ENCODE results near the gene ADAT2.
"Not testable (repeated sequence)": the region's sequence is repeated elsewhere in the genome, so short reads cannot be mapped to it uniquely, and the experiment has no call there.

The ADAT2 gene

DNA sequence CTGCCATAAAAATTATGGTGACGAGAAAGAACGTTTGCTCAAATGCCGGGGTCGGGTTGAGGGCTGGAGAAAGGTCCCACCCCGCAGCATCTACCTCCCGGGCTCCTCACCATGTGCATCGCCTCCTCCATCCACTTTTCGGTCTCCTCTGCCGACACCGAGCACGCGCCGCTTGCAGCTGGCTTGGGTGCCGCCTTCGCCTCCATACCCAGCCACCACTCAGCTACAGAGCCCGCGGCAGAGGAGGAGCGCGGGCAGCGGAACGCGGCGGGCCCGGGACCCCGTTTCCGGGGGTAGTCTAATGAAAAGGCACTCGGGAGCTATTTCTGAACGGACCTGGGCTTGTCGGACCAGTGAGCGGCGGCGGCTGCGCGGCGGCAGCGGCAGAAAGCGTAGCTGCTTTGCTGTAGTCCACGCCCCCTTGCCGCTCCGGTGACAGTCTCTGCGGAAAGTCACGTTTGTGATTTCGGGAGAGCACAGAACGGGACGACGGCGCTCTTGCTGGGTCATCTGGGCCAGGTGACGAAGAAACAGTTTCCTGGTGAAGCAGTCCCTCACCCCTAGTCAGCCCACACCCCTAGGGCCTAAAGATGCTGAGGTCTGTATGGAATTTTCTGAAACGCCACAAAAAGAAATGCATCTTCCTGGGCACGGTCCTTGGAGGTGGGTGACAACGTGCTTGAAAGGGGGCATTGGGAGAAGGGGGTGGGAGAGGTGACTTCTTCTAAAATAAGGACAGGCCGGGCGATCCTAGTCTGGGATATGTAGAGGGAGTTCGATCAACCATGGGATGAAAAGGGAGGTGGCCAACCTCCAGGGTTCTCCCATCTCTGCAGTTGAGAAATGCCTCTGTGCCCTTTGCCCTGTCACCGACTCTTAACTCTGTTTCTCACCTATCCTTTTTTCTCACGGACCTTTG, at the start of gene ADAT2, which contains the start of gene PEX3:
ADAT2 (minus strand) TSS at position 243 of the 919 bp plus-strand sequence; CDS start at position 206, 37 bp downstream.
PEX3 (plus strand) TSS at position 353 of the 919 bp plus-strand sequence; CDS start at position 591, 238 bp downstream.
- peak; percentile 96 for DNase-seq

DNA sequence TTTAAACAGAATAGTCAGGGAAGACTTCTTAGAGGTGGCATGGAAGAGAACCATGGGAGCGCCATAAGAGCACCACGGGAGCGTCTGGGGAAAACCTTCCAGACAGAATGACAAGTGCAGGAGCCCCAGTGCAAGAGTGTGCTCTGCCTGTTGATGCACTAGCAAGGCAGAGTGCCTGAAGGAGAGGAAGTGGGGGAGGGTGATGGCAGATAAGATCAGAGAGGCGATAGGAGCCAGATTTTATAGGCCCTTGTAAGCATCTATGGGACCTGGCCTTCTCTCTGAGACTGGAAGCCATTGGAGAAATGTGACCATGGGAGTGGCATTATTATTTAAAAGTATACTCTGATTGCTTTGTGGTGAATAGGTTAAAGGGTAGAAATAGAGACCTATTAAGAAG, 47.9 kb upstream of the ADAT2 start:
- no peak for DNase-seq

DNA sequence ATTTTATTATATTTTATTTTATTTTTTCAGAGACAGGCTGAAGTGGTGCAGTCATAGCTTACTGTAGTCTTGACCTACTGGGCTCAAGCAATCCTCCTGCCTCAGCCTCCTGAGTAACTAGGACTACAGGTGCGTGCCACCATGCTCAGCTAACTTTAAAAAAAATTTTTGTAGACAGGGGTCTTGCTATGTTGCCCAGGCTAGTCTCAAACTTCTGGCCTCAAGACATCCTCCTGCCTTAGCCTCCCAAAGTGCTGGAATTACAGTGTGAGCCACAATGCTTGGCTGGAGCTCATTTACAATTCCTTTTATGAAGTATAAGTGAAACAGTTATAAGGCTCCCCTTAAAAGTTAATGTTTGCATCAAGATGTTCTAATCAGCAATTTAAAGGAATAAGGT, 46.5 kb upstream of the ADAT2 start:
- DNase-seq, result no peak

DNA sequence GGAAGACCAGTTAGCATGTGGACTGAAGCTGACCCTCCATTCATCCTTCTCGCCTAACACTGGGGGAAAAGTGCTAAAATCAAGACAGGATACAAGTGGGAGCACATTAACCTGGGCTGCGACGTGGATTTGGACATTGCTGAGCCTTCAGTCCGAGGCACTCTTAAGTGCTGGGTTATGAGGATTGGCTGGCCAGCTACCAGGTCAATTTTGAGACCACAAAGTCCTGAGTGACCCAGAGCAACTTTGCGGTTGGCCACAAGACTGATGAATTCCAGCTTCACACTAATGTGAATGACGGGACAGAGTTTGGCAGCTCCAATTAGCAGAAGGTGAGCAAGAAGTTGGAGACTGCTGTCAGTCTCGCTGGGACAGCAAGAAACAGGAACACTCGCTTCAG, 40.3 kb upstream of the ADAT2 start:
- DNase-seq, result no peak

DNA sequence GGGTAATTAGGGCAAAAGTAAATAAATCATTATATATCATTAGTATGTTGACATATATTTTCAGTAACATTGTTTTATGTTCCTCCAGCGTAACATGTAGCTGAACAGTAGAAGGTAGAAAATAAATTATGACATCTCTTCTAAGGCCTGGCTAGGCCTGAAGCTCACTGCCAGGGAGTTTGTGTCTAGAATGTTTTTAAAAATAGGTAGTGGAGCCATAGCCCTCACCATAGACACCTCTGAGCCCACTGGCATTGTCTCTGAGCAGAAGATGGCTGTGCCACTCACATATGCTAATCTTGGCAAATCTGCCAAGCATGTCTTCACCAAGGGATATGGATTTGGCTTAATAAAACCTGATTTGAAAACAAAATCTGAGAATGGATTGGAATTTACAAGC, 39.7 kb upstream of the ADAT2 start:
- no peak for DNase-seq

DNA sequence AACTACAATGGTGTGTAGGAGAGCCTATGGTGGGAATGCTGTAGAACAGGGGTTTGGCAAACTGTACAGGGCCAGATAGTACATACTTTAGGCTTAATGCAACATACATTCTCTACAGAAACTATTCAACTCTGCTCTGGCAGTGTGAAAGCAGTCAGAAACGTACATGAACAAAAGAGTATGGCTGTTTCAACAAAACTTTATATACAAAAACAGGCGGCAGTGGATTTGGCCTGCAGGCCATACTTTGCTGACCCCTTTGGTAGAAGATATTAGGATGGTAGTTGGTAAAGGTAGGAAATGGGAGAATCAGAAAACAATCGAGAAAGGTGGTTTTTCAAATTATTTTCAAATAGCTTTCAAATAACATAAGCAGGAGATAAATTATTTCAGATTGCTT, 36.3 kb upstream of the ADAT2 start:
- no peak for DNase-seq

DNA sequence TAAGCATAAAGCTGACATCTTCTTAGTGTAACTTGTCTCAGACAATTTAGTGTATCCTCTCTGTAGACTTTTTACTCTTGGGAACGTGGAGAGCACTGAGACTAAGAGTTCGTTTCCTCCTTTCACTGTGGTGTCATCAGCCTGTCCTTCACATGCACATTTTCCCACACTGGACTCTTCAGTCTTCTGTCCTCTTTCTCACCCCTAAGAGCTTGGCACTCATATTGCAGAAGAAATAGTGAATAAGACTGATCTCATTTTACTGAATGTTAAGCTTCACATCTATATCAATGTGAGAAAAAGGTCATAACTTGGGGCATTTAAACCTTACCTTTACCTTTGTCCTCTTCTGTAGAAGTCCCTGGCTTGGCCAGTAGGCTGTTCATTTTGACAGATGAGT, 35.5 kb upstream of the ADAT2 start:
- no peak for DNase-seq

DNA sequence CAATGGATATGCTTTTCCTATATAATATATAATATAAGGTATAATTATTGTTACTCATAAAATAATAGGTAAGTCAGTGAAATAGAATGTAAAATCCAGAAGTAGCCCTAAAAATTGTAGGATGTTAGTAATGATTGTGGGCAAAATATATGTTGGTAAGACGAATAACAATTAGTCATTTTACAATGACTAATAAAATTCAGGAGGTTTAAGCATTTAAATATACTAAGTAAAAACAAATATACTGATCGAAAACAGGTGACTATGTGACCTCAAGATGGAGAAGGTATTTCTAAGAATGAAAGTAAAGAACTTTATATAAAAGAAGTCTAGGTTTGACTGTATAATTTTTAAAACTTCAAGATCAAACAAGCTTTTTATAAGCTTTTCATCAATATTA, 32.1 kb upstream of the ADAT2 start:
- no peak for DNase-seq

DNA sequence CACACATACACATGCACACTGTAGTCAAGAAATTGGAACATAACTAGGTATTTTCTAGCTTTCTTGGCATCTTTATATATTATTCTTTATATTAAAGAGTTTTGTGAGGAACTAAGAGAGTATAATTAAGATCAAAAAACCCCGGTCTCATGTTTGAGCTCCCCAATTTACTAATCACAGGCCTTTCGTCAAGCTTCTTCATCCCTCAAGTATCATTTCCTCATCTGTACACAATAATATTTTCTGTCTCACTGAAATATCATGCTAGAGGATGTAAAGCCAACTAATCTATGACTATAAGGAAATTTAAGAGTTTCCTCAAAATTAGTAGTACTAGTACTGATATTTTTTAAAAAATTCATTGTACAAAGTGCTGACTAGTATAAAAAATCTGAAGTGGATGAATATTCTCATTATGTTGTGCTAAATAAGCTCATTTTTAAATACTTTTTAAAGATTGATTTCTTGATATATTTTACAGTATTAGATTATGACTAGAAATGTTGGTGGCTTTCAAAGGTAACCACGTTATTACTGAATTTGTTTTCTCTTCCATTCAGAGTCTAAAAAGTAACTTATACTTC, 28.1 kb upstream of the ADAT2 start:
- no peak for DNase-seq

DNA sequence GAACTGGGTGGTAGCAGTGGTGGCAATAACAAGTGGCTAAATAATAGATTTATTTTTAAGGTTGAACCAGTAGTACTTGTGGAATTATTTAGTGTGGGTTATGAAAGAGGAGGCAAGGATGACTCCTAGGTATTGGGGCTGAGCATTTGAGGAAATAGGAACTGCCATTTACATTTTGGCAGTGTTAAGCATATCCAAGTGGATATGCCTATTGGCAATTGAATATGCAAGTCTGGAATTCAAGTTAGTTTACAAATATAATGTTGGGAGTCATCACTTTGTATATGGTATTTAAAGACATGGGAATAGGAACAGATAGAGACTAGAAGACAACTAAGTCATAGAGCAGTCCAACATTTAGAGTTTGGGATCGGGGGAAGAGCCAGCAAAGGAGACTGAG, 26.1 kb upstream of the ADAT2 start:
- no peak for DNase-seq

DNA sequence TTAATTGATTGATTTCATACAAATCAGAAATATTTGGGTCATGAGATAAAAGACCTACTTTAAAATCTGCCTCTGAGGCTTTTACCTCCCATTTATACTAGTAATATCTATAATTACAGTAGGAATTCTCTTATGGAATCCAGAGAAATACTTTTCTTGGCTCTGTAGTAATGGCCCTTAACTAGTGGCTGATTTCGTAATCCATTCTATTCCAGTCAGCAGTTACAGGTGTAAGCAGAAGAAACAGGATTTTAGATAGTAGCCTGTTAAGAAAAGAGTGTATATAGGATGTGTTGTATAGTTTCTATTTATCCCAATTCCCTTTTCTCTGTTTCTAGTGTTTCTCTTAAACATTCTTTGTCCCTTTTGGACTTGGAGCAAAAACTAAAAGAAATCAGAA, 21.3 kb upstream of the ADAT2 start:
- DNase-seq, result no peak

DNA sequence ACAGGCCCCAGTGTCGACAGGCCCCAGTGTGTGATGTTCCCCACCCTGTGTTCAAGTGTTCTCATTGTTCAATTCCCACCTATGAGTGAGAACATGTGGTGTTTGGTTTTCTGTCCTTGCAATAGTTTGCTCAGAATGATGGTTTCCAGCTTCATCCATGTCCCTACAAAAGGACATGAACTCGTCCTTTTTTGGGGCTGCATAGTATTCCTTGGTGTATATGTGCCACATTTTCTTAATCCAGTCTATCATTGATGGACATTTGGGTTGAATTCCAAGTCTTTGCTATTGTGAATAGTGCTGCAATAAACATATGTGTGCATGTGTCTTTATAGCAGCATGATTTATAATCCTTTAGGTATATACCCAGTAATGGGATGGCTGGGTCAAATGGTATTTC, 18.3 kb upstream of the ADAT2 start:
- DNase-seq, result not testable (repeated sequence)

DNA sequence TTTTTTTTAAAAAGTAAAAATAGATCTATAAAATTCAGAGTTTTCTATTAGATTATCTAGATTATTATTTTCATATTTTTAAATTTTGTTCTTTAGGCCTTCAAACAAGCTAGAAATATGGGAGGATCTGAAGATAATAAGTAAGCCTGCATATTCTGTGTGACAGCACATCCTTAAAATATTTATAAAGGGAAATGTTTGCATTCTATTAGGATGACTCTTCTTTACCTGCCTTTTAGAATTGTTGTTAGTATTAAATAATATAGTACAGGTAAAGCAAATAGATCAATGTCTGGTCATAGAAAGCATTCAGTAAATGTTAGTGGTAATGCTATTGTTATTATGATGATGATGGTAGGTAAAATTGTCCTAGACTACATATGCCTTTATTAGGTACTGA, 17.5 kb upstream of the ADAT2 start:
- no peak for DNase-seq

DNA sequence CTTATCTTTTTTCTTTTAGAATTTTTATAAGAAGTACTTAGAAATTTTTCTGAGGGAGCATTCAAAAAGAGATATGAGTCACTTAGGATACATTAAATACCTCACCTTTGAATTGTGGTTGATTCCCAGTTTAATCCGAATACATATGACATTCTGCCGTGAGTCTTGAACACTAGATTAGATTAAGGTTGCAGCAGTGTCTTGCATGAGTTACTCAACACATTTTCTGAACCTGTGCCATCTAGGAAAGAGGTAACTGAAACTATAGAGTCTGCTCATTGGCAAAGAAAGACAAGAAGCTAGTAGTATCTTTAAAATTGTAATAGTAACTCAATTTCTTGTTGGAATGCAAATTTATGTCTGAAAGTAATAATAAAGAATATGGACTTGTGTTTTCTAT, 15.1 kb upstream of the ADAT2 start:
- DNase-seq, result no peak

DNA sequence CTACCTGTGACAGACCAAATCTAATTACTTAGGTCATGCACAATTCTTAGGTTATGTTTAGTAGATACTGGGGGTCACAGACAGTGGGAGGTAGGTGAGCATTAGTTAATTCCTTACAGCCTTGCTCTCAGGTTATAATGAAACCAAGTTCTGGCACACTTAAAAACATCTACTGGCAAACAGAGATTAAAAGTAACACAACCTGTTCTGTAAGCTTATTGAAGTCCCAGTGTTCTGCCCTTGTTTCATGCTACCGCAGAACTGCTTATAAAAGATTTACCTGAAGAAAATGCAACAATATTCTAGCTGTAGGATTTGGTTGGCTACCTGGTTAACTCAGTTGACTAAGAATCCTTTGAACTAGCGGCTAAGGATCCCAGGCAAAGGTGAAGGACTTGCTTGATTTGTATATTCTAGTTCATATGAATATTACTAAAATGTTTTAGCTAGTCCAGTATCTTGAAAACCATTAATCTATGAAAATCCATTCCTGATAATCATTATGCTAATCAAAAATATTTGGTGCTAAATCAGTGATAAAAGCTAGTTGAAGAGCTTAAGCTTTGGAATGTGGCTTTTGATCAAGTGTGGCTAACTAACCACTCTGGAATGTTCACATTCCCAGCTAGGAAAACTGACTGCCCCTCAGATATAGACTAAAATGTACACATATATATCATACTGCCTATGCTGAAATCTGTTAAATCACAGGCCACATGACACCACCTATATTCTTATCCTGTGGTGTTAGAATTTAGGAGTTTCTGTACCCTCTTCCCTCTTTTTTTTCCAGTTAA, 7.3 kb upstream of the ADAT2 start:
- DNase-seq, result no peak

DNA sequence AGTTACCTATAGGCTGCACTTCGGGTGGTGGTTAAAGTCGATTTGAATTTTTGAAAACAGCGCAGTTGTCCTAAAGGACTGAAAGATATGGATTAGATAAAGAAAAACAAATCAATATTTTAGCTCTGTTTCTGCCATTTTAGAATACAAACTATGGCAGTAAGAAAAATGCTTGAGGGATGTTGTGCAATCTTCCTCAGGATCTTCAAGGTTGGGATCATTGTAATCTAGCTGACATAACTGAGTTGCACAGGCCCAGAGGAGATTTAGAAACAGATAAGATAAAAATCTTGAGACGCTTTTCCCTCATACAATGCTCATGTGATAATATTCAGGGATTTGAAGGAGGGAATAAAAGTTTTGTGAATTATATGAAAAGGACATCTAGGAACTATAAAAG, 1.0 kb upstream of the ADAT2 start:
- no peak for DNase-seq

DNA sequence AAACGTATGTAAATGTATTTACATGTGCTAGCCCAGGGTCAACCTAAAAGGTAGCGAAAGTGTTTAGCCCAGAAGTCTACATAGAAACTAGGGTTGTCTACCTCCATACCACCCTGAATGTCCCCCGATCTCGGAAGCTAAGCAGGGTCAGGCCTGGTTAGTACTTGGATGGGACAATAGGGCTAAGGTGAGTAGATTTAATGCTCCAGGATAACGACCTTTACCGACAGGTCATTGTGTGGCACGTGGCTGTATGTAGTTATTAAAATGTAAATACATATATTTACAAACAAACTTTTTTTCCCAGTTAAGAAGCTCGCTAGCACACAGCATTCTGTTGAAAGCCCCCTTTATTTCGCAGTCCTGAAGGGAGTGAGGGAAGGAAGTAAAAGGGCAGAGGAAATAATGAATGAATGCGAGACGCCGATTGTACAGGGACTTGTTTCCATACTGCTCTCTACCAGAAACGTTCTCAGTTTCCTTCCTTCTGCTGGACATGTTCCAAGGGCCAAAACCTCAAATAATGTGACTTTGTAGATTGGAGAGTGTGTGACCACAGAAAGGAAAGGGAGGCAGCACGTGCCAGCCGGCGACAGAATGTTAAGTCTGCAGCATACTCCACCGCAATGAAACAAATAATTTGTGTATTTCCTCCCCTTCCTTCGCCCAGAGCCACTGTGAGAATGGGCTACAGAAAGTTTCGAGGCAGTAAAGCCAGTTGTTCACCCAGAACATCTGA, 612 bp downstream of the ADAT2 start:
- DNase-seq, result peak; percentile 41

DNA sequence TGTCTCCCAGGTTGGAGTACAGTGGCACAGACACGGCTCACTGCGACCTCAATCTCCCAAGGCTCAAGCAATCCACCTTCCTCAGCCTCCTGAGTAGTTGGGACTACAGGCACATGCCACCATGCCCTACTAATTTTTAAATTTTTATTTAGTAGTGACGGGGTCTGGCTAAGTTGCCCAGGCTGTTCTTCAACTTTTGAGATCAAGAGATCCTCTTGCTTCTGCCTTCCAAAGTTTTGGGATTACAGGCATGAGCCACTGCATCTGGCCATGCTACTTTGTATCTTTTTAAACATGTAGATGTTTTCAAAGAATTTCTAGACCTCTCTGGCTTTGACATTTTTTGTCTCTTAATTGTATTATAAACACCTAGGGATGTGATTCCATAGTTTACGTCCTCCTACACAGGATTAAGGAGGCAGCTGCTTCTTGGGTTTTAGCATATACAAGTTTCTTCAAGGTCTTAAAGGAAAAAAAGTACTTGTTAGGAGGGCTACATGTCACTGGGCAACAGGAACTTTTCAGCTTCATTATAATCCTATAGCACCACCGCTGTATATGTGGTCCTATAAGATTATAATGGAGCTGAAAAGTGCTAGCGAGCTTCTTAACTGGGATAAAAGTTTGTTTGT, 1.3 kb downstream of the ADAT2 start:
- DNase-seq, result no peak

DNA sequence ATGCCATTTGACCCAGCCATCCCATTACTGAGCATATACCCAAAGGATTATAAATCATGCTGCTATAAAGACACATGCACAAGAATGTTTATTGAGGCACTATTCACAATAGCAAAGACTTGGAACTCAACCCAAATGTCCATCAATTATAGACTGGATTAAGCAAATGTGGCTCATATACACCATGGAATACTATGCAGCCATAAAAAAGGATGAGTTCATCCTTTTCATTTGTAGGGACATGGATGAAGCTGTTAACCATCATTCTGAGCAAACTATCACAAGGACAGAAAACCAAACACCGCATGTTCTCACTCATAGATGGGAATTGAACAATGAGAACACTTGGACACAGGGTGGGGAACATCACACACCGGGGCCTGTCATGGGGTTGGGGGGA, 2.6 kb downstream of the ADAT2 start:
- DNase-seq, result not testable (repeated sequence)

DNA sequence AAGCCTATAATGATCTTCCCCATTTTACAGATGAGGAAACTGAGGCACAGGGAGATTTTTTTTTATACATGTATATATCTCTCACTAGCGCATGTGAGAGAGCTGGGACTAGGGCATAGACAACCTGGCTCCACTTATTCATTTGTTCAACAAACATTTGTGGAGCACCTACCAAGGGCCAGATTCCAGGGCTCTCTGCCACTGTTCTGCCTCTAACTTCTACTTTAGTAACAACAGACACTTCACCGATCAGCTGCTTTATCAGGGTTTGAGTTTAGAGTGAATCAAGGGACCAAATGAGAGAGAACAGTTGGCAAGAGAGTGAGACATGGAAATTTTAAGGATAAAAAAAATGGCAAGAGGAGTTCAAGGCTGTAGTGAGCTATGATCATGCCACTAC, 7.4 kb downstream of the ADAT2 start:
- no peak for DNase-seq

DNA sequence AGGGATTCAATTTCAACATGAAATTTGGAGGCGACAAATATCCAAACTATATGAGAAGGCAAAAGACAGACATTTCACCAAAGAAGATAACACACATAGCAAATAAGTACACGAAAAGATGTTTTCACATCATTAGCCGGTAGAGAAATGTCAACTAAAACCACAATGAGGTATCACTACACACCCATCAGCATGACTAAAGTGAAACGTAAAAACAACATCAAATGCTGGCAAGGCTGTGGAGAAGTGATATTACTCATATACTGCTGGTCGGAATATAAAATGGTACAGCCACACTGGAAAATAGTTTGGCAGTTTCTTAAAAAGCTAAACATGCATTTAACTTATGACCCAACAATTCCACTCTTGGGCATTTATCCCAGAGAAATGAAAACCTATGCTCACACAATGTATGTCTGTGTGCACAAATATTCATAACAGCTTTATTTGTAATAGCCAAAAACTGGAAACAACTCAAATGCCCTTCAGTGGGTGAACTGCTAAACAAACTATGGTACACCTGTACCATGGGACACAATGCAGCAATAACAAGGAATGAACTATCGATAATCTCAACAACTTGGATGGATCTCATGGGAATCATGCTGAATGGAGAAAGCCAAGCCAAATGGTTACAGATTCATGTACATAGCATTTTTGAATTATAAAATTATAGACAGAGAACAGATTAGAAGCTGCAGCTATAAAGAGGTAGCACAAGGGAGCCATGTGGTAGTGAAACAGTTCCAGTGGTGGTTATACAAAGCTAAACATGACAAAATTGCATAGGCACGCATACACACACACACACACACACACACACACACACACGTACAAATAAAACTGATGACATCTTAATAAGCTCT, 8.6 kb downstream of the ADAT2 start:
- DNase-seq, result peak; percentile 83

Measured in activated CD4-positive, alpha-beta T cell treated with anti-CD3 and anti-CD28 coated beads, Interleukin-10, Interleukin-2, amounts not matched to agents 100 ng/mL and 50 ng/mL, durations not matched to agents 16 hours and 8 hours (primary cell).